HT-29 (cell line): ENCODE data around the gene PLCB2. TPM values are rescaled to one million over a fixed set of nuclear protein-coding genes. Genes with fewer than 3 reads are reported as not detected.

ENCODE experiments used
- DNase-seq: peaks from one replicate; pipeline ENCODE4 v3.0.0-alpha.2; 2015; ENCODE audit warnings: low spot score
- total RNA-seq: library from RNA; depleted of rRNA; stranded (reverse); fragments of >200 nt; shearing (Covaris generic); gene quantifications from 2 replicates; pipeline ENCODE4 v1.2.3, GENCODE V29; 2014; rRNA removed

PLCB2 gene, protein sequence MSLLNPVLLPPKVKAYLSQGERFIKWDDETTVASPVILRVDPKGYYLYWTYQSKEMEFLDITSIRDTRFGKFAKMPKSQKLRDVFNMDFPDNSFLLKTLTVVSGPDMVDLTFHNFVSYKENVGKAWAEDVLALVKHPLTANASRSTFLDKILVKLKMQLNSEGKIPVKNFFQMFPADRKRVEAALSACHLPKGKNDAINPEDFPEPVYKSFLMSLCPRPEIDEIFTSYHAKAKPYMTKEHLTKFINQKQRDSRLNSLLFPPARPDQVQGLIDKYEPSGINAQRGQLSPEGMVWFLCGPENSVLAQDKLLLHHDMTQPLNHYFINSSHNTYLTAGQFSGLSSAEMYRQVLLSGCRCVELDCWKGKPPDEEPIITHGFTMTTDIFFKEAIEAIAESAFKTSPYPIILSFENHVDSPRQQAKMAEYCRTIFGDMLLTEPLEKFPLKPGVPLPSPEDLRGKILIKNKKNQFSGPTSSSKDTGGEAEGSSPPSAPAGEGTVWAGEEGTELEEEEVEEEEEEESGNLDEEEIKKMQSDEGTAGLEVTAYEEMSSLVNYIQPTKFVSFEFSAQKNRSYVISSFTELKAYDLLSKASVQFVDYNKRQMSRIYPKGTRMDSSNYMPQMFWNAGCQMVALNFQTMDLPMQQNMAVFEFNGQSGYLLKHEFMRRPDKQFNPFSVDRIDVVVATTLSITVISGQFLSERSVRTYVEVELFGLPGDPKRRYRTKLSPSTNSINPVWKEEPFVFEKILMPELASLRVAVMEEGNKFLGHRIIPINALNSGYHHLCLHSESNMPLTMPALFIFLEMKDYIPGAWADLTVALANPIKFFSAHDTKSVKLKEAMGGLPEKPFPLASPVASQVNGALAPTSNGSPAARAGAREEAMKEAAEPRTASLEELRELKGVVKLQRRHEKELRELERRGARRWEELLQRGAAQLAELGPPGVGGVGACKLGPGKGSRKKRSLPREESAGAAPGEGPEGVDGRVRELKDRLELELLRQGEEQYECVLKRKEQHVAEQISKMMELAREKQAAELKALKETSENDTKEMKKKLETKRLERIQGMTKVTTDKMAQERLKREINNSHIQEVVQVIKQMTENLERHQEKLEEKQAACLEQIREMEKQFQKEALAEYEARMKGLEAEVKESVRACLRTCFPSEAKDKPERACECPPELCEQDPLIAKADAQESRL
- 0.38 and 0.91 TPM in 2 replicates for total RNA-seq

DNA sequence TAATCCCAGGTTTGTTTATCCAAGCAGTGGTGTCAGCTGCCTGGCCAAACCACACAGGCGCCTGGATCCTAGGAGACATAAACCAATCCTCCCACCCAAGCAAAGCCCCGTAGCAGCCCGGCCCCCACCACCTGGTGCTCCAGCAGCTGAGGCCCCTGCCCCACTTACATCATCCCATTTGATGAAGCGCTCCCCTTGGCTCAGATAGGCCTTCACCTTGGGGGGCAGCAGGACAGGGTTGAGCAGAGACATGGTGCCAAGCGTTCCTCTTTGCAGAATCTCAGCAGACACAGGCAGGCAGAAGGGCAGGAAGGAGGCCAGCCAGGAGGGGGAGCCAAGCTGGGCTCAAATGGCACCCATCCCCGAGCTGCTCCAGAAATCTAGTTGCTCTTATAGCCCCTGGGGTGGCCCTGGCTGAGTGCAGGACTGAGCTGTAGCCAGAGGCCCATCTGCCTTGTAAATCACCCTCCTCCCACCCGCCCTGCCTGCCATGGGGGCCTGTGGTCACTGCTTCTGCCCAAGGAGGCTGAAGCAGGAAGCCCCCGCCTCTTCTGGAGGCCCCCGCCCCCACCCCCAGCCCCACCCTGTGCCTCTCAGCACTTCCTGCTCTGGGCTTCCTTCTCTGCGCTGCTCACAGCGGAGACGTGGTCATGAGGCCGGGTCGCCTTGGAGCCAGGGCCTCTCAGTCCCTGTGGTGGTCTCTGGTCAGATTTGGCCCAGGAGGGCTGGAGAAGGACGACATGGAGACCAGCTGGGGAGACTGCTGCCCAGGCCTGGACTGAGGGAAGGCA, at the start of gene PLCB2:
Gene PLCB2 (minus strand): TSS at position 515 of the 791 bp plus-strand sequence. CDS start 263 bp downstream, at position 252.
- DNase-seq: peak; percentile 48

- DNase-seq: no peak
Measured at GRCh38 chr15:40357246-40357645, 49.5 kb upstream of the PLCB2 start.

DNA sequence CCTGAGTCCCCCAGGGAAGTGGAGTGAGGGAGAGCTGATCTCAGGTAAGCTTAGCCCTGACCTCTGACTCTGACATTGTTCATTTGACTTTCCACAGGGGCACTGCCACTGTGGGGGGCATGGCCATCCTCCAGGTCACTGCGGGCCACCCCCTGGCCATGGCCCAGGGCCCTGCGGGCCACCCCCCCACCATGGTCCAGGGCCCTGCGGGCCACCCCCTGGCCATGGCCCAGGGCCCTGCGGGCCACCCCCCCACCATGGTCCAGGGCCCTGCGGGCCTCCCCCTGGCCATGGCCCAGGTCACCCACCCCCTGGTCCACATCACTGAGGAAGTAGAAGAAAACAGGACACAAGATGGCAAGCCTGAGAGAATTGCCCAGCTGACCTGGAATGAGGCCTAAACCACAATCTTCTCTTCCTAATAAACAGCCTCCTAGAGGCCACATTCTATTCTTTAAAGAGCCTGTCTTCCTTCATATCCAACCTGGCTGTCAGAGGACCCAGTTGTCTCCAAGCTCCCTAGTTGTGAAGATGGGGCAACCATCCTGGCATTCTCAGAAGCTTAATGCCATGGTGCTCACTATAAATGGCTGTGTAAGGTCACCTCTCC, 48.3 kb upstream of the PLCB2 start:
- DNase-seq: no peak

DNA sequence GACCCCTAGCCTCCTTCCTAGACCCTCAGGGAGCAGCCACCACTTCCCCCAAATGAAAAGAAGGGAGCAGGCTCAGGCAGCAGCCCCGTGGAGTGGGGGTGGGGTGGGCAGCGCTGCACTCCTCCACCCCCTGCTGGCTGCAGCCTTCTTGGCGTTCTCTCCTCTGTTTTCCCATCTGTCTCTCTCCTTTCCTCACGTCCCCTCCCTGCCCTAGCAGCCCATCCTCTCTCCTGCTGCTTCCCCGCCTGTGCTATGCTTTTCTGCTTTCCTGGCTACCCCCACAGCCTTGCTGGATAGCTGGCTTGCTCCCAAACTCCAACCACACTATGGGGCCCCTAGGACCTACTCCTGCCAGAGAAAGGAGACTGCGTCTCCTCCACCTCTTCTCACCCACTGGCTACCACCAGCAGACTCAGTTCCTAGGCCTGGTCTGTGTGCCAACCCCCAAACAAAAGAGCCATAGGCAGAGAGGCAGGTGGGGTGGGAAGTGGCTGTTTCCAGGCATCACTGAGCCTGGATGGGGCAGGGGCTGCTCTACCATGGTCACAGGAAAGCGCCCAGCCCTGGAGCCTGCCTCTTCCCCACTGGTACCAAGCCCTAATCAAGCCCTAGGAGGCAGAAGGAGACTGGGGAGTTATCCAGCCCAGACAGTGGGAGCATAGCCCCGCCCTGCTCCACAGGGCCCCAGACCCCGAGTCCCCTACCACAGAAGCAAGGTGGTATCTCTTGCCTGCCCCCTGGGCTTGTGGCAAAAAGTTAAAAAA, 46.9 kb upstream of the PLCB2 start:
- DNase-seq: no peak

DNA sequence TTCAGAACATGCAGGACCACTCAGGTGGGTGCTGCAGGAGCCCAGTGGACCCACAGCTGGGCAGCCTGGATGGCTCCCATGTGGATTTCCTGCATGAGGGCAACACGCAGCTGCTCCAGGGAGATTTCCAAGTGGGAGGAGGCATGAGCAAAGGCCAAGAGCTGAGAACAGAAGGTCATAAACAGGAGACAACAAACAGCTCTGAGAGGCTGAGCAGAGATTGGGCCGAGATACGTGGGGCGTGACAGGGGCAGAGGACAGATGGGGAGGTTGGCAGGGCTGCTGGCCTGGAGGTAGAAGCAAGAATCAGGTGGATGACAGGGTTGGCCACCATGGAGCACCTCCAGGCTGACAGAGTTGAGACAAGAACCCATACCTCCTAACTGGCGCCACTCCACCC, 46.0 kb upstream of the PLCB2 start:
- no peak for DNase-seq

- no peak for DNase-seq
Measured at GRCh38 chr15:40352281-40352901, 44.7 kb upstream of the PLCB2 start.

- DNase-seq: no peak
Measured at GRCh38 chr15:40349163-40349562, 41.4 kb upstream of the PLCB2 start.

- DNase-seq: no peak
Measured at GRCh38 chr15:40348474-40348870, 40.7 kb upstream of the PLCB2 start.

DNA sequence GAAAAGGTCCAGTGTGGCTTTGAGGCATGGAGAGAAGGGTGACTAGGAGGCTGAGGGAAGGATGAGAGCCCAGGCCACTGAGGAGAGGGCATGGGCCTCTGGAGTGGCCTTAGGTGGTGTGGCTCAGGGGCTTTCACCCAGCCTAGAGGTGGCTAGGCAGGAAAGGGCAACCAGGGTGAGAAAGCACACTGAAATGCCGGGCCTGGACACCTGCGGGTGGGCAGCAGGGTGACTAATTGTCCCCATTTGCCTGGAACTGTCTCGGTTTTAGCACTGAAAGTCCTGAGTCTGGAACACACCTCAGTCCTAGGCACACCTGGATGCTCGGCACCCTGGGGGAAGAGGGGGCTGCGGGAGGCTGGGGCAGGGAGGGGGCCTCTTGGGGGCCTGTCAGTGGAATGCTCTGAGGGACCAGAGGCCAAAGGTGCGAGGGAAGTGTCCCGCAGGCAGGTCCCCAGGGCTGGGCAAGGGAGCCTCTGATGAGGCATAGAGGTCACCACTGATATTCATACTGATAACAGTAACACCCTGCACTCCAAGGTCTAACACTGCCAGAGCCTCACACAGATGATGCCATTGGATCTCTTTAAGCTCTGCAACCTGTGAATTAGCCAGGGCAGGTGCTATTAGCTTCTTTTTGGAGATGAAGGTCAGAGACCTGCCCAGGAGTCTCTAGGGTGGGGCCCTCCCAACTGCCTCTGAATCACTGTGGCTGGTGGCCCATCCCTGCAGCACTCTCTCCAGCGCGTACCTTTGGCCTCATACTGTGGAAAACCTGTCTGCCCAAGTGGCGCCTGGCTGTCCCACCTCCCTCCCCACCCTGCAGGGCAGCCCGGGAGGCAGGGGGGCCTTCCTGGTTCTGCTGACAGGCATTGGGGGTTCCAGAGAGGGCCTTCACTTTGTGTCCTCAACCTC, 40.1 kb upstream of the PLCB2 start:
- peak; percentile 81 for DNase-seq

DNA sequence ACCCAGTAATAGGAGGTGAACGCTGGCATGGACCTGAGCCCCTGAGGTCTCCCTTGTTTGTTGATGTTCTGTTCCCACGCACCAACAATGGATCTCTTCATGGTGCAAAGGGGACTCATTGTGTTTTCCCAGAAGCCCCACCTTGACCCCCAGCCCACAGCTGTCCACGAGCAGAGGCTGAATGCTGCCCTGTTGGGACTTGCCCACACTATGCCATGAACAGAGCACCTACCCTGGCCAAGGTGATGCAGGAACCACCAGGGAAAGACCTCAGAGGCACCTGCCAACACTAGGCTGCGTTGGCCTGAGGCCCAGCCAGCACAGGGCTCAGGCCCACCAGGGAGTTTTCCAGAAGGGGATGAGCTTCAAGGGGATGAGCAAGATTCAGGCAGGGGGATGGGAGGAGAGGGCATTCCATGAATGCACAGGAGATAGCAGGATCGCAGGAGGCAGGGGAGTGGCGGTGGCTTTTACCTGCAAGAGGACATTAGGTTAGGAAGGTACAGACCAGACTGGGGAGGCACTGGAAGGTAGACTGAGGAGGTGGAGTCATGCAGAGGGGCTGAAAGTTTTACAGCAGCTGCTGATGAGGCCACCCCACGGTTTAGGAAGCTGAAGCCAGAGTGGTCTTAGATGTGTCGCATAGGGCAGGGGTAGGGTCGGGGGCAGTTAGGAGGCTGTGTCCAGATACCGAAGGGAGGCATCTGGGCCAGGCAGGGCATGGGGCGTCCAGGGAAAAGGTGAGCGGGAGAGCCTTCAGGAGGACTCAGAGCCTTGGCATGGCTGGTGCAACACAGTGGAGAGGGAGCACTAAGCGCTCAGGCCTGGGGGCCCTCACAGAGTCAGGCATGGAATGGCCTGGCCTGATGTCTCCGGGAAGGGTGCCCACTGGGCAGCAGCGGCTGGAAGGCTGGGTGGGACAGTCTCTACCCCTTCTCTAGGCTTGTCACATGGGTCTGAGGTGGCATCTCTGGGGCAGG, 39.1 kb upstream of the PLCB2 start:
- no peak for DNase-seq

- DNase-seq: peak; percentile 85
Measured at GRCh38 chr15:40345867-40346578, 38.3 kb upstream of the PLCB2 start.

DNA sequence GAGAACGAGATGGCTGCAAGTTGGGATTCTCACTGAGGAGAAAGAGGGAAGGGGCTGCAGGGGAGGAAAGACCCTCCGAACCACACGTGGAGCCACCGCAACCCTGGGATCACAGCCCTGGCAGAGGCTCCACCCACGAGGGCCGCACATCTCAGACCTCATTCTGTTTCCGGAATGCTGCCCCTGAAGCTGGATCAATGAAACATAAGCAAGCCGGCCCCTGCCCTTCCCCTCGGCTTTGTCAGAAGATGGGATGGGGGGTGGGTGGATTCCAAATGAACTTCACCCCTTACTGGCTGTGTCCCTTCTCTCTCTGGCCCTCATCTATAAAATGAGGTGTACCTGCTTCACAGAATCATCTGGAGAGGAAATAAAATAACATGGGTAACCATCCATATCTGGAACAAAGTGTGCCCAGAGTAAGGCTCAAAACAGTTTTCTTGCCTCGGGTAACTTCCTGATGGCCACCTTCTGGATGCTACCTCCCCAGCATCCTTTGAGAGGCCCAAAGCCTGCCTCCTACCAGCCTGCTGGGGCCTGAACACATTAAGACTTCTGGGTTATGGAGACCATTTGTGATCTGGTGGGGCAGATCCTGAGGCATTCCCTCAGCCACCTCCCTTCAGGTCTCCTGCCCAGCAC, 37.6 kb upstream of the PLCB2 start:
- DNase-seq: no peak

DNA sequence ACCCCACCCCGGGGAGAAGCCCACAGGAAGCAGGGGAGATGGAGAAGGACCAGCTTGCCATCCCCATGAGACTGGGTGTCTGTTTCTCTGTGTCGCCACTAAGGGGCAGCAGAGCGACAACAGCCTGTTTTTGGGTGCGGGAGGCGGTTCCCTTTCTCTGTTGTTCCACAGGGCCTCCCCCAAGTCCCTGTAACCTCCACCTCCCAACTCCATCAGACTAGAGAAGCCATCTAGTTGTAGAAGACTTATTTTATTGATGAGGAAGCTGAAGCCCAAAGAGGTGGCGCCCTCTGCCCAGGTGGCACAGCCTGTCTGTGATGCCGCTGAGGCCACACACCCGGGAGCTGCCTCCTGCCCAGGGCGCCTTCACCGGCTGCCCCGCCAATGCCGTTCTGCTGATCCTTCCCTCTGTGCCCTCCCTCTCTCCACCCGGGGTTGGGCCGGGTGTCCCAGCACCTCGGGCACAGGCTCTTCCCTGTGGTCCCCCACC, 36.9 kb upstream of the PLCB2 start:
- peak; percentile 84 for DNase-seq

- no peak for DNase-seq
Measured at GRCh38 chr15:40344217-40344616, 36.5 kb upstream of the PLCB2 start.

- DNase-seq: peak; percentile 51
Measured at GRCh38 chr15:40343512-40343911, 35.8 kb upstream of the PLCB2 start.
